HepG2 (cell line): Measurements from ENCODE around the gene POLE. TPM values are rescaled to one million over a fixed set of nuclear protein-coding genes. Genes with fewer than 3 reads are reported as not detected.
A peak's percentile ranks its signal among the peaks of the same experiment; 100 is the strongest.

Experiments
- ATAC-seq: fragments of 200-7000 bp; cut with Tn5 transposase; 3 replicates; pipeline ENCODE4 v1.9.1; 2020; ENCODE audit warnings: mild to moderate bottlenecking, moderate library complexity
- BruUV-seq: library from RNA; stranded (reverse); fragments of 400-500 nt; replicated peaks from 2 replicates; lab custom pipeline; 2021; lab: Mats Ljungman, UMichigan
- CTCF ChIA-PET: fragments of 300-600 bp; formaldehyde crosslinking; extraction: SDS; loops from one replicate; lab custom pipeline; 2021; ENCODE audit warnings: low total read pairs, inconsistent platforms, low intra/inter-chr PET ratio; lab: Yijun Ruan, JAX
- POLR2A ChIA-PET: fragments of 350-600 bp; sonication (Branson Sonifier 250); formaldehyde crosslinking; loops from one replicate; lab custom pipeline; 2020; ENCODE audit warnings: antibody characterized with exemption, inconsistent platforms; lab: Yijun Ruan, JAX
- DNase-seq: peaks from one replicate; pipeline ENCODE4 v3.0.0-alpha.2; 2015; ENCODE audit warnings: low spot score
- FAIRE-seq: peaks from 3 replicates; lab custom pipeline; 2011; peaks lifted over from hg19 to GRCh38; lab: Jason Lieb, UNC
- H2AFZ ChIP-seq: one replicate; pipeline ENCODE4 v1.6.1; 2011; ENCODE audit warnings: low read length, inconsistent platforms
- H3K27ac ChIP-seq: fragments of 300-600 bp; 3 replicates; pipeline ENCODE4 v1.8.0; 2011; ENCODE audit warnings: mixed run types, mild to moderate bottlenecking, mixed read lengths, low read length, inconsistent platforms; ENCODE audit not compliant: insufficient read depth; ENCODE audit errors: extremely low read length
- H3K27me3 ChIP-seq, 2 experiments: fragments of 200-600 bp in 1 of 2; 2 replicates in 1 of 2; 3 replicates in 1 of 2; pipeline versions ENCODE4 v1.6.0 to v1.8.0; 2011; ENCODE audit warnings: low read length in 2 of 2, mild to moderate bottlenecking in 2 of 2, moderate library complexity in 2 of 2, inconsistent platforms in 1 of 2; ENCODE audit not compliant: insufficient read depth in 2 of 2, control insufficient read depth in 1 of 2
- H3K36me3 ChIP-seq, 2 experiments: fragments of 200-600 bp in 1 of 2; replicated peaks in 1 of 2; 2 replicates in 1 of 2; 3 replicates in 1 of 2; pipeline versions ENCODE4 v1.5.1 to v1.8.0; 2011; ENCODE audit warnings: low read length in 2 of 2, inconsistent platforms in 1 of 2; ENCODE audit not compliant: insufficient read depth in 2 of 2, control insufficient read depth in 1 of 2
- H3K4me1 ChIP-seq: 2 replicates; pipeline ENCODE4 v1.5.1; 2012; ENCODE audit warnings: low read length, inconsistent platforms; ENCODE audit not compliant: insufficient read depth
- H3K4me2 ChIP-seq: 2 replicates; pipeline ENCODE4 v1.6.0; 2011; ENCODE audit warnings: low read depth, low read length, inconsistent platforms
- H3K4me3 ChIP-seq, 3 experiments: fragments of 200-600 bp in 1 of 3; sonication (generic), shearing (Covaris generic) in 1 of 3; replicated peaks in 1 of 3; 2 replicates each; pipeline ENCODE4 v1.5.1; 2011 to 2016; ENCODE audit warnings: low read length in 3 of 3, inconsistent platforms in 2 of 3, low read depth in 2 of 3, mild to moderate bottlenecking in 2 of 3, control low read depth in 1 of 3, mixed read lengths in 1 of 3; ENCODE audit not compliant: insufficient read depth in 1 of 3
- H3K79me2 ChIP-seq: one replicate; pipeline ENCODE4 v1.6.1; 2011; ENCODE audit warnings: low read length, inconsistent platforms; ENCODE audit not compliant: insufficient read depth
- H3K9ac ChIP-seq: 2 replicates; pipeline ENCODE4 v1.6.0; 2011; ENCODE audit warnings: mild to moderate bottlenecking, low read depth, low read length, inconsistent platforms; ENCODE audit not compliant: insufficient read depth
- H3K9me3 ChIP-seq: 2 replicates; pipeline ENCODE4 v1.5.1; 2012; ENCODE audit warnings: mild to moderate bottlenecking, low read length
- H4K20me1 ChIP-seq: 2 replicates; pipeline ENCODE4 v1.6.0; 2011; ENCODE audit warnings: inconsistent platforms, mild to moderate bottlenecking, low read length, moderate library complexity; ENCODE audit not compliant: insufficient read depth
- CHD2 ChIP-seq: IDR thresholded peaks from 2 replicates; pipeline ENCODE4 v1.6.1; 2011; ENCODE audit warnings: low read depth, low read length, improper control_type of control experiment
- DMAP1 ChIP-seq: IDR thresholded peaks from 2 replicates; pipeline ENCODE4 v1.6.1; 2016
- DNMT3B ChIP-seq: conservative IDR thresholded peaks from 2 replicates; pipeline ENCODE4 v1.6.1; 2016; ENCODE audit warnings: missing biosample characterization, control low read depth
- FOXJ3 ChIP-seq: sonication (generic); formaldehyde crosslinking; IDR thresholded peaks from 2 replicates; pipeline ENCODE4 v1.4.0; 2020; ENCODE audit warnings: missing genetic modification reagents, mild to moderate bottlenecking, borderline replicate concordance
- GFI1 ChIP-seq: sonication (generic); formaldehyde crosslinking; IDR thresholded peaks from 2 replicates; pipeline ENCODE4 v1.5.0; 2020; ENCODE audit warnings: missing genetic modification reagents, mild to moderate bottlenecking, borderline replicate concordance
- HDAC2 ChIP-seq: sonication (generic); formaldehyde crosslinking; IDR thresholded peaks from 2 replicates; pipeline ENCODE4 v1.4.0; 2020; ENCODE audit warnings: missing genetic modification reagents
- HNRNPK ChIP-seq: fragments of 200-400 bp; formaldehyde crosslinking; IDR thresholded peaks from 2 replicates; pipeline ENCODE4 v1.6.1; 2018; ENCODE audit warnings: low read length, low read depth, moderate library complexity, mild to moderate bottlenecking; ENCODE audit not compliant: poor library complexity, severe bottlenecking
- ISX ChIP-seq: sonication (generic); formaldehyde crosslinking; conservative IDR thresholded peaks from 2 replicates; pipeline ENCODE4 v1.5.0; 2020; ENCODE audit warnings: missing genetic modification reagents
- KDM4B ChIP-seq: sonication (generic); formaldehyde crosslinking; IDR thresholded peaks from 2 replicates; pipeline ENCODE4 v1.4.0; 2020; ENCODE audit warnings: missing genetic modification reagents
- MEIS2 ChIP-seq: sonication (generic); formaldehyde crosslinking; IDR thresholded peaks from 2 replicates; pipeline ENCODE4 v1.9.0; 2021; ENCODE audit warnings: mild to moderate bottlenecking, missing genetic modification reagents
- MIER3 ChIP-seq: IDR thresholded peaks from 2 replicates; pipeline ENCODE4 v1.6.1; 2016; ENCODE audit warnings: missing compliant biosample characterization, borderline replicate concordance
- PHF8 ChIP-seq: sonication (generic); formaldehyde crosslinking; IDR thresholded peaks from 2 replicates; pipeline ENCODE4 v1.5.0; 2020; ENCODE audit warnings: missing genetic modification reagents
- RFXANK ChIP-seq: IDR thresholded peaks from 2 replicates; pipeline ENCODE4 v1.6.1; 2016
- RNF2 ChIP-seq: fragments of 450-650 bp; conservative IDR thresholded peaks from 2 replicates; pipeline ENCODE4 v1.6.1; 2016; ENCODE audit warnings: low read depth
- THAP11 ChIP-seq: IDR thresholded peaks from 2 replicates; pipeline ENCODE4 v1.6.1; 2016; ENCODE audit warnings: missing biosample characterization, missing genetic modification reagents
- ZNF441 ChIP-seq: sonication (generic); formaldehyde crosslinking; IDR thresholded peaks from 2 replicates; pipeline ENCODE4 v1.7.0; 2021; ENCODE audit warnings: missing genetic modification reagents, borderline replicate concordance
- ZNF747 ChIP-seq: sonication (generic); formaldehyde crosslinking; IDR thresholded peaks from 2 replicates; pipeline ENCODE4 v1.8.1; 2023; ENCODE audit warnings: missing genetic modification reagents, mild to moderate bottlenecking, borderline replicate concordance
- ZNF777 ChIP-seq: sonication (generic); formaldehyde crosslinking; IDR thresholded peaks from 2 replicates; pipeline ENCODE4 v1.4.0; 2020; ENCODE audit warnings: missing genetic modification reagents
- ZNF790 ChIP-seq: sonication (generic); formaldehyde crosslinking; IDR thresholded peaks from 2 replicates; pipeline ENCODE4 v1.8.0; 2022; ENCODE audit warnings: missing genetic modification reagents, mild to moderate bottlenecking, borderline replicate concordance
- WGBS: methylation state at CpG from one replicate; pipeline ENCODE4 v1.1.6; 2017; ENCODE audit warnings: low lambda C conversion rate; 5-methylcytosine and 5-hydroxymethylcytosine counted together
- in situ Hi-C: cut with HindIII; loops from 2 replicates; pipeline ENCODE4 v1.10.0; 2017; ENCODE audit warnings: low pct_unique_long_range_greater_than_20kb; ENCODE audit not compliant: extremely low pct_ligation_motif_present
- intact Hi-C: fragments of 100-400 bp; cut with micrococcal nuclease; formaldehyde crosslinking; loops from one replicate; pipeline ENCODE4 v1.10.0; 2022; ENCODE audit not compliant: unreplicated experiment
- polyA plus RNA-seq, 8 experiments: library from polyadenylated mRNA; depleted of rRNA in 3 of 8; stranded (reverse) in 7 of 8; unstranded in 1 of 8; fragments of >200 nt; fragmentation: Illumina TruSeq in 4 of 8; extraction: Trizol in 4 of 8; gene quantifications; 2 replicates each; pipeline versions ENCODE4 v1.2.1 to v1.2.3, GENCODE V29; 2011 to 2016; ENCODE audit warnings: low read depth in 4 of 8, missing spikeins in 1 of 8, mixed read lengths in 1 of 8; ENCODE audit not compliant: insufficient read depth in 1 of 8
- total RNA-seq, 5 experiments: library from RNA; depleted of rRNA; stranded (reverse); fragments of >200 nt; fragmentation: Illumina TruSeq; extraction: Trizol; gene quantifications; 2 replicates each; pipeline ENCODE4 v1.2.3, GENCODE V29; 2016; ENCODE audit warnings: low read depth in 1 of 5
- TF ChIP-seq, protein P1 (sequence below): sonication (generic); formaldehyde crosslinking; IDR thresholded peaks from 2 replicates; pipeline ENCODE4 v1.8.1; 2023; ENCODE audit warnings: mild to moderate bottlenecking, missing genetic modification reagents, borderline replicate concordance
- TF ChIP-seq, protein P2 (sequence below): conservative IDR thresholded peaks from 2 replicates; pipeline ENCODE4 v1.6.1; 2018; ENCODE audit warnings: missing genetic modification reagents
- TF ChIP-seq, protein P3 (sequence below): sonication (generic); formaldehyde crosslinking; IDR thresholded peaks from 2 replicates; pipeline ENCODE4 v1.5.1; 2020; ENCODE audit warnings: mild to moderate bottlenecking, missing genetic modification reagents, borderline replicate concordance
- TF ChIP-seq, protein P4 (sequence below): IDR thresholded peaks from 2 replicates; pipeline ENCODE4 v1.6.1; 2016; ENCODE audit warnings: missing genetic modification reagents, missing compliant biosample characterization

The POLE gene
- total and polyA plus RNA-seq, 2 of the 13 experiments (the other 11 are each of a cell fraction or from before 2014, with no cell fraction given): 25.3 to 52.2 TPM

DNA sequence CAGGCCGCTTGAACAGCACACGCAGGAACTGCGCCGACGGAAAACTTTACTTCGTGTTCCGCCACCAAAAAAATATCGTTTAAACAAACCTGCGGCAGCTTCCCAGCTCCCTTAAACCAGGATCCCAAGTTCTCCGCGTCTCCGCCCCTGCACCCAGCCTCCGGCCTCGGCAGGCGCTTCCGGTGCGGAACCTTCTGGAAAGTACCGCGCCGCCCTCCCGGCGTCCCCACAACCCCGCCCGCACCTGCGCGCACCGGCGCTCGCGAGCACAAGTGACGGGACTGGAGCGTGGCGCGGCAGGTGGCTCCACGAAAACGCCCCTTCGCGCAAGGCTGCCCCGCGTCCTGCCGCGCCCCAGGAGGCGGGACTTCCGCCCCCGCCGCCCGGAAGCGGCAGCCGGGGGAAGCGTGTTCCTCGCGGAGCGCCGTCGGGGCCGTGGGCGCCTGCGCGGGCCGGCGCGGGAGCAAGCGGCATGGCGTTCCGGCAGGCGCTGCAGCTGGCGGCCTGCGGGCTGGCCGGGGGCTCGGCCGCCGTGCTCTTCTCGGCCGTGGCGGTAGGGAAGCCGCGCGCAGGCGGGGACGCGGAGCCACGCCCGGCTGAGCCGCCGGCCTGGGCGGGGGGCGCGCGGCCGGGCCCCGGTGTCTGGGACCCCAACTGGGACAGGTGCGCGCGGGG is 23.4 kb upstream of the POLE start, which contains the start of gene PGAM5:
TSS of gene PGAM5 (plus strand) at position 438 of the 675 bp plus-strand sequence. CDS start at position 473, 35 bp downstream.
- no peak for FAIRE-seq
- WGBS: 10% methylated on average over 4 of the region's 94 CpGs
- Histone ChIP-seq H3K4me3 (peak within 1 kb of the TSS; percentile 68 to 89 (median 75)), H3K27me3 (no peaks in the 10 kb centered on the region), H3K9me3 (no peaks in the 10 kb centered on the region), H2AFZ (no peak within 1 kb of the TSS), H3K4me2 (peak within 1 kb of the TSS; percentile 84), H3K9ac (peak within 1 kb of the TSS; percentile 81), H3K36me3 (peaks cover 4 to 11% of the 10 kb centered on the region in 2 experiments; a peak in 4 of 5 replicates), H3K27ac (peak within 1 kb of the TSS; percentile 67), H3K79me2 (peaks cover 35% of the 10 kb centered on the region), H3K4me1 (peaks cover 19% of the 10 kb centered on the region), H4K20me1 (no peaks in the 10 kb centered on the region)
- ATAC-seq: peak; percentile 89
- in situ Hi-C loops (no loop called here), intact Hi-C loops (no loop called here)
- ChIA-PET POLR2A (interaction anchor here (0.9 to 1.4 kb wide), 3 partner anchors 8 to 19 kb away, joined by 3 to 4 read pairs (median 4); no protein-coding TSS in a partner anchor), CTCF (no interaction called here)
- DNase-seq: peak; percentile 72
- BruUV-seq: no TSS peak
- TF ChIP-seq HDAC2 (CRISPR knock-in tag): peak; percentile 91
- TF ChIP-seq GFI1 (CRISPR knock-in tag): peak; percentile 64; the same call in 1 of the 2 replicates
- TF ChIP-seq ZNF441 (CRISPR knock-in tag): peak; percentile 23; the same call in 1 of the 2 replicates
- TF ChIP-seq, protein P1, sequence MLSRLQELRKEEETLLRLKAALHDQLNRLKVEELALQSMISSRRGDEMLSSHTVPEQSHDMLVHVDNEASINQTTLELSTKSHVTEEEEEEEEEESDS (CRISPR knock-in tag): peak; percentile 85; the same call in 1 of the 2 replicates
- TF ChIP-seq, protein P2, sequence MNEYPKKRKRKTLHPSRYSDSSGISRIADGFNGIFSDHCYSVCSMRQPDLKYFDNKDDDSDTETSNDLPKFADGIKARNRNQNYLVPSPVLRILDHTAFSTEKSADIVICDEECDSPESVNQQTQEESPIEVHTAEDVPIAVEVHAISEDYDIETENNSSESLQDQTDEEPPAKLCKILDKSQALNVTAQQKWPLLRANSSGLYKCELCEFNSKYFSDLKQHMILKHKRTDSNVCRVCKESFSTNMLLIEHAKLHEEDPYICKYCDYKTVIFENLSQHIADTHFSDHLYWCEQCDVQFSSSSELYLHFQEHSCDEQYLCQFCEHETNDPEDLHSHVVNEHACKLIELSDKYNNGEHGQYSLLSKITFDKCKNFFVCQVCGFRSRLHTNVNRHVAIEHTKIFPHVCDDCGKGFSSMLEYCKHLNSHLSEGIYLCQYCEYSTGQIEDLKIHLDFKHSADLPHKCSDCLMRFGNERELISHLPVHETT: peak; percentile 92
- TF ChIP-seq ISX (CRISPR knock-in tag): no peak; the same call in 1 of the 2 replicates
- TF ChIP-seq ZNF777 (CRISPR knock-in tag): peak; percentile 93
- TF ChIP-seq, protein P3, sequence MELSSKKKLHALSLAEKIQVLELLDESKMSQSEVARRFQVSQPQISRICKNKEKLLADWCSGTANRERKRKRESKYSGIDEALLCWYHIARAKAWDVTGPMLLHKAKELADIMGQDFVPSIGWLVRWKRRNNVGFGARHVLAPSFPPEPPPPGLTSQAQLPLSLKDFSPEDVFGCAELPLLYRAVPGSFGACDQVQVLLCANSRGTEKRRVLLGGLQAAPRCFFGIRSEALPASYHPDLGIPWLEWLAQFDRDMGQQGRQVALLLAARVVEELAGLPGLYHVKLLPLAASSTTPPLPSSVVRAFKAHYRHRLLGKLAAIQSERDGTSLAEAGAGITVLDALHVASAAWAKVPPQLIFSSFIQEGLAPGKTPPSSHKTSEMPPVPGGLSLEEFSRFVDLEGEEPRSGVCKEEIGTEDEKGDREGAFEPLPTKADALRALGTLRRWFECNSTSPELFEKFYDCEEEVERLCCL (CRISPR knock-in tag): 0 out of 2 replicates have a peak, but pooled peaks have one; percentile 50
- peak; percentile 83 for TF ChIP-seq RNF2
- TF ChIP-seq, protein P4, sequence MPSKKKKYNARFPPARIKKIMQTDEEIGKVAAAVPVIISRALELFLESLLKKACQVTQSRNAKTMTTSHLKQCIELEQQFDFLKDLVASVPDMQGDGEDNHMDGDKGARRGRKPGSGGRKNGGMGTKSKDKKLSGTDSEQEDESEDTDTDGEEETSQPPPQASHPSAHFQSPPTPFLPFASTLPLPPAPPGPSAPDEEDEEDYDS (CRISPR knock-in tag): peak; percentile 32; the same call in 1 of the 2 replicates
- peak; percentile 93 for TF ChIP-seq DMAP1
- TF ChIP-seq MIER3 (CRISPR knock-in tag): 0 out of 2 replicates have a peak, but pooled peaks have one; percentile 47
- TF ChIP-seq RFXANK (CRISPR knock-in tag): peak; percentile 73; the same call in 1 of the 2 replicates
- peak; percentile 46 for TF ChIP-seq HNRNPK
- peak; percentile 42; the same call in 1 of the 2 replicates for TF ChIP-seq ZNF747 (CRISPR knock-in tag)
- peak; percentile 87 for TF ChIP-seq CHD2
- no peak for TF ChIP-seq FOXJ3 (CRISPR knock-in tag)
- TF ChIP-seq MEIS2: peak; percentile 53; the same call in 1 of the 2 replicates
- TF ChIP-seq THAP11 (CRISPR knock-in tag): peak; percentile 89
- peak; percentile 68; the same call in 1 of the 2 replicates for TF ChIP-seq ZNF790 (CRISPR knock-in tag)
- 0 out of 2 replicates have a peak, but pooled peaks have one; percentile 87 for TF ChIP-seq DNMT3B
- TF ChIP-seq PHF8 (CRISPR knock-in tag): peak; percentile 70
- 0 out of 2 replicates have a peak, but pooled peaks have one; percentile 62 for TF ChIP-seq KDM4B (CRISPR knock-in tag)
